ENCODE results near the gene TPM3.

TPM3 gene

GRCh38 chr1:154199563-154199879 is 7.6 kb upstream of the TPM3 start:
- FAIRE-seq: no peak

GRCh38 chr1:154198756-154199562 is 7.1 kb upstream of the TPM3 start:
- FAIRE-seq: no peak

- no peak for FAIRE-seq
Measured at GRCh38 chr1:154193821-154194220, 1.9 kb upstream of the TPM3 start.

GRCh38 chr1:154192476-154192875 is 576 bp upstream of the TPM3 start:
- FAIRE-seq: no peak

- FAIRE-seq: no peak
Measured at GRCh38 chr1:154190550-154190949, 1.4 kb downstream of the TPM3 start.

- FAIRE-seq: no peak
Measured at GRCh38 chr1:154186852-154187501, 4.9 kb downstream of the TPM3 start.

GRCh38 chr1:154186177-154186576 is 5.7 kb downstream of the TPM3 start:
- FAIRE-seq: no peak

GRCh38 chr1:154183046-154183915 is 8.6 kb downstream of the TPM3 start:
- FAIRE-seq: peak; percentile 95

- FAIRE-seq: no peak
Measured at GRCh38 chr1:154182344-154183045, 9.4 kb downstream of the TPM3 start.

GRCh38 chr1:154181944-154182343 is 10.0 kb downstream of the TPM3 start:
- FAIRE-seq: no peak

GRCh38 chr1:154179946-154180687 is 11.8 kb downstream of the TPM3 start:
- FAIRE-seq: no peak

- no peak for FAIRE-seq
Measured at GRCh38 chr1:154178911-154179811, 12.7 kb downstream of the TPM3 start.

- FAIRE-seq: no peak
Measured at GRCh38 chr1:154178013-154178412, 13.9 kb downstream of the TPM3 start.

GRCh38 chr1:154176337-154176736 is 15.6 kb downstream of the TPM3 start:
- no peak for FAIRE-seq

- no peak for FAIRE-seq
Measured at GRCh38 chr1:154174654-154175053, 17.2 kb downstream of the TPM3 start.

- FAIRE-seq: no peak
Measured at GRCh38 chr1:154171880-154172279, 20.0 kb downstream of the TPM3 start.

GRCh38 chr1:154171223-154171583 is 20.7 kb downstream of the TPM3 start:
- FAIRE-seq: no peak

- no peak for FAIRE-seq
Measured at GRCh38 chr1:154170547-154171222, 21.2 kb downstream of the TPM3 start.

- FAIRE-seq: no peak
Measured at GRCh38 chr1:154167461-154167860, 24.4 kb downstream of the TPM3 start.

- no peak for FAIRE-seq
Measured at GRCh38 chr1:154166207-154166606, 25.7 kb downstream of the TPM3 start.

GRCh38 chr1:154159554-154159953 is 32.3 kb downstream of the TPM3 start:
- no peak for FAIRE-seq
